IPS-18c (cell line): ENCODE measurements around the gene MIEN1.
"Not testable (repeated sequence)": the region's sequence is repeated elsewhere in the genome, so short reads cannot be mapped to it uniquely, and the experiment has no call there.

Experiments
- H3K4me3 ChIP-seq: 2 replicates; pipeline ENCODE4 v1.7.0; 2013; ENCODE audit warnings: low read depth, mild to moderate bottlenecking, low read length, moderate library complexity; ENCODE audit not compliant: insufficient read depth
- H3K9me3 ChIP-seq: one replicate; pipeline ENCODE4 v1.6.1; 2013; ENCODE audit warnings: mild to moderate bottlenecking, low read length, moderate library complexity; ENCODE audit not compliant: control insufficient read depth, insufficient read depth

MIEN1 gene, protein sequence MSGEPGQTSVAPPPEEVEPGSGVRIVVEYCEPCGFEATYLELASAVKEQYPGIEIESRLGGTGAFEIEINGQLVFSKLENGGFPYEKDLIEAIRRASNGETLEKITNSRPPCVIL

DNA sequence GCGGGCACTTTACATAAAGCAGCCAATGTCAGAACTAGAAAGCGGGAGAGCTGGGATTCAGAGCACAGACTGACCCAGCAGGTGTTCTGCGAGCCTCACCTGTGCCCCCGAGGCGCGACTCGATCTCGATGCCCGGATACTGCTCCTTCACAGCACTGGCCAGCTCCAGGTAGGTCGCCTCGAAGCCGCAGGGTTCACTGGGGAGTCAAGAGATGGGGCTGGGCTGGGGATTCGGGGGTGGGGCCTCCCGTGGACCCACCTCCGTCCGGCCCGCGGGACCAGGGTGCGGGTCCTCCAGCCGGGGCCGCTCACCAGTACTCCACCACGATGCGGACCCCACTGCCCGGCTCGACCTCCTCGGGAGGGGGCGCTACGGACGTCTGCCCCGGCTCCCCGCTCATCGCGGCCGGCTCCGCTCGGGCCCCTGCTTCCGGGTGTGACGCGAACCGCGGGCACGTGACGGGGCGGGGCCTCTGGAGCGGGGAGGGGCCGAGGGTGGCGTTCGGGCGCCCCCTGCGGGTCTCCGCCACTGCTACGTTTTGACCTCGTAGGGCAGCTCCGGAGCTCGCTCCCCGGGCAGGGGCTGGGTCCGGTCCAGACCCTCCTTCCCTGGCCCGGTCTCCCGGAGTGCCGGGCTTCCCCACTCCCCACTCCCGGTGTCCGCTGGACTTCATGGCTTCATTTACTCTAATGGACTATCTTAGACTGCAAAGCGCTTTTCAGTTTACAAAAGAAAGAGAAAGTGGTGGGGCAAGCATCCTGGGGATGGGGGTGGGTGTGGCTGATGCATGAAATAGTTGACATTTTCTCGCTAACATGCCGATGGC is at the start of gene MIEN1:
Gene MIEN1 (minus strand): TSS at position 438 of the 827 bp plus-strand sequence. CDS start 37 bp downstream, at position 401.
- H3K4me3 ChIP-seq = peak within 1 kb of the TSS; percentile 84
- peaks cover 2% of the 10 kb centered on the region for H3K9me3 ChIP-seq

DNA sequence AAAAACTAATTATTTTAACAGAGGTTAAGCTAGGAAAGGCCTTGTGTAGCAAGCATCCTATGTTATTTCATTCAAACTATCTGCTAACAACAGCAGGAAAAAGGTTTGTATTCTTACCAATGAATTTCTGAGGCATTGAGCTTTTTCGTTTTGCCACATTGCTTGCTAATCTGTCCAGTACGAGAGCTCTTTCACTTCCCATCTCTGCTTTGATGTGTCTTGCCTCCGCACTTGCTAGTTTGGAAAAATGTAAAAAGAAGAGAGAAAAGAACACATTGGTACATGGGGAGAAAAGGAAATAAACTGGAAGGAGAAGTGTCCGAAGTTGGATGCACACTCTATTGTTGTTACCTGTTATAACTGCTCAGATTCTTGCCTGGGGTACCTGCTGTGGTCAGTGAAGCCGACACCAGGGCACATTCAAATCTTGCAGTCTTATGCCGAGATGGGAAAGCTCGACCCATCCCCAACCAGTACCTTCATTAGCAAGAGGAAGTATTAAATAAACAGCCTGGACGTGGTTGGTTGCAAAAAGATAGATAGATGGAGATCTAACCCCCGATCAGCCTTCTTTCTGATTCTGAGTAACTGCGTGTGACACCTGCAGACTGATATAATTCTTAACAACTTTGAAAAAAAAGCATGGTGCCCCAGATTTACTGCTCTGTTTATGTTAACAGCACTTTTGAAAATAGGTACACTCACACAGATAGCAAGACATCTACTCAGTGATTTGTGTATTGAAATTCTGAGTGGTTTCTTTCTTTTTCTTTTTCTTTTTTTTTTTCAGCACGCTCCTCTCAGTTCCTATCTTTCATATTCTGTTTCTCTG is 47.4 kb upstream of the MIEN1 start:
- H3K9me3 ChIP-seq = no peaks in the 10 kb centered on the region
- H3K4me3 ChIP-seq = no peak overlapping the region

DNA sequence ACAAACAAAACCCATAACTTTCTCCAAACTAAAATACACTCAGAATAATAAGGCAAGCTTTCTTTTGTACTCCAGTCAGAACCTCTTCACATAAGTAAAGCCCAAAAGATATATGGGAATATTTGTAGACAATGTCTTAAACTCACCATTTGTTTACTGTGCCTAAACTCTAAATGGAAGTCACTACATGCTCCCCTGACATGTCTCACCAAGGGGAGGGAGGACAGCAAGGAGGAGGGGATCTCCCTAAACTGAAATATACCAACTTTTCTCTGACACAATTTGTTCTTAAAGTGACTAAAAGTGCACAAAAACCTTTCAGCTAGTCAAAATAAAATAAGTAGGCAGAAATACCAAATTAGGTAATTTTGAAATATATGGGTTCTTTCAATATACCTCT is 45.9 kb upstream of the MIEN1 start:
- Histone ChIP-seq H3K9me3 (no peaks in the 10 kb centered on the region), H3K4me3 (no peak overlapping the region)

DNA sequence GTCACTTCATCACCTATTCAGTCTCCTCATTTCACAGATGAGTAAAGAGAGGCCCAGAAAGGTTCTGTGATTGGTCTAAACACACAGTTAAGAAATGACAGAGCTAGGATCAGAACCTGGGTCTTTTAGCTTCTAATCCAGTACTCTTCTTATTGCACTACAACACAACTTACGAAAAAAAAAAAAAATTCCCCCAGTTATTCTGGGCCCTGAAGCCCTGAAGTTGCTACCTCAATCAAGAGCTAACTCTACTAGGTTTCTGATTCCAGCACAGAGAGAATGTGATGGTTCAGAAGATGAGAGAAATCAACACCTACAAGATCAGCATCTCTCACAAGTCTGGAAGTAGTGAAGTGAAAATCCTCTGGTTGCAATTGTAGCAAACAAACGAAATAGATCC is 44.7 kb upstream of the MIEN1 start:
- no peak overlapping the region for H3K4me3 ChIP-seq
- no peaks in the 10 kb centered on the region for H3K9me3 ChIP-seq

GRCh38 chr17:39774047-39774446 is 43.7 kb upstream of the MIEN1 start:
- Histone ChIP-seq H3K9me3 (no peaks in the 10 kb centered on the region), H3K4me3 (no peak overlapping the region)

DNA sequence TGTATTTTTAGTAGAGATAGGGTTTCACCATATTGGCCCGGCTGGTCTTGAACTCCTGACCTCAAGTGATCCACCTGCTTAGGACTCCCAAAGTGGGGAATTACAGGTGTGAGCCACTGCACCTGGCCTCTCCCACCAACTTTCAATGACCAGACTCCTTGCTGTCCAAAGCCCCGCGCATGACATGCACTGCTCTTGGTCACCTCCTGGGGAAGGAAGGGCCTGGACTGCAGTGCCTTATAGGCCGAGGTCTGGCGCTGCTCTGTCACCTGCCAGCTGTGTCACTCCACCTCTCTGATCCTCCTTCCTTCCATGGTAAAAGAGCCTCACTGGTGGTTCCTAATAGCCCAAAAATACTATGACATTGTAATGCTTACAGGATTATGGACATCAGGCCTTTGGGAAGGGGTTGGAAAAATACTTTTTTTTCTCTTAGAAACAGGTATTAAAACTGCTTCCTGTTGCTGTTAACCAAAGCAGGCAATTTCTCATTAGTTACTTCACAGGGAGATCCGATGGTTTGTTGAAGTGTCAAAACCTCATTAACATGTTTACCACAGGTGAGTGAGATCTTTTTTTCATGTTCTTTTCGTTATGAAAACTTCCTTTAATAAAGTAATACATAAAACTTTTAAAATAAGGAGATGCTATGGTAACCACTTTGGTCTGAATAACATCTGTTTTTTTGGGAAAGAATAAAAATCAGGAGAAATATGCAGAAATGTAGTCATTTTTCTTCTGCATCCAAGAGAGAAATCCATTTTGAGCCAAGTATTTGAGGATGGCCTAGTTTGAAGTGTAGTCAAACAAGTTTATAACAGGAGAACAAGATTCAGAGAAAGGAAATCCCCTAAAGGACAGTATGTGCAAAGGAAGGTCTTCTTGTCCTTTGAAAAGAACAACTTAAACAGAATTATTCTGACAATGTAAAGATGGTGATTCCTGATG is 42.9 kb upstream of the MIEN1 start:
- H3K9me3 ChIP-seq = no peaks in the 10 kb centered on the region
- H3K4me3 ChIP-seq = no peak overlapping the region

DNA sequence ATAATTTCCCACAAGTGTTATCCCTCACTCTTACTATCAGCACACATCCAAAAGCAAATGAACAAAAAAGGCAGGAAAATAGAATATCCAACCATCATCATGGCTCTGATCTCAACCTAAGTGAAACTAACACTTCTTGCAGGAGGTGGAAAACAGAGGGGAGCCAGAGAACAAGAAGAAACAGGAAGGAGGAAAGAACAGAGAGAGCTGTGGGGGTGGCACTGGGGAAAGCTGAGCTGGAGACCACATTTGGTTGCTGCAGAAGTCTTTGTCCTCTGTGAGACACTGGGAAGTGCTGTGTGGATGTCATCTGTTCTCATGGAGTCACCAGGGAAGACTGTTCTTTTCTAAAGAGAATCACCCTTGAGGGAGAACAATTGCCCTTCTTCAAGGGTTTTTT is 42.1 kb upstream of the MIEN1 start:
- Histone ChIP-seq H3K9me3 (no peaks in the 10 kb centered on the region), H3K4me3 (no peak overlapping the region)

- no peaks in the 10 kb centered on the region for H3K9me3 ChIP-seq
These were observed 39.7 kb upstream of the MIEN1 start for GRCh38 chr17:39769974-39770587.

GRCh38 chr17:39767147-39767546 is 36.8 kb upstream of the MIEN1 start:
- H3K9me3 ChIP-seq = no peaks in the 10 kb centered on the region
- no peak overlapping the region for H3K4me3 ChIP-seq

More at GRCh38 chr17:39769974-39770587, 39.7 kb upstream of the MIEN1 start:
- no peak overlapping the region for H3K4me3 ChIP-seq

DNA sequence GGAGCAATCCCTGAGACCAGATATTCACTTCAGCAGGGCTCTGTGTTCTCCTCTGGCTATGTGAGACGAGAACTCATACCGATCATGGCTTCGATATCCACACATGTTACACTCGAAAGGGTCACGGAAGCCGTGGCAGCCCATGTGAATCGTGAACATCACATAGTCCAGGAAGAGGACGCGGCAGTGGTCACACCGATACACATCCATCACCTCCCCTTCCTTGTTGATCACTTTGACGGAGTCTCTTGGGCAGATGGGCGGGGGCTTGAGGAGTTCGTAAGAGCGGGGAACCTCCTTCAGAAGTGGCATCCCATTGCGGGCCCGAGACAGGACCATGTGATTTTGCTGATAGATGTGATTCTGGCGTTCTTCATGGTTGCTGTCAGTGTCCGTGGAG is 35.4 kb upstream of the MIEN1 start:
- no peaks in the 10 kb centered on the region for H3K9me3 ChIP-seq
- no peak overlapping the region for H3K4me3 ChIP-seq

- no peak overlapping the region for H3K4me3 ChIP-seq
- no peaks in the 10 kb centered on the region for H3K9me3 ChIP-seq
These were observed 34.8 kb upstream of the MIEN1 start for GRCh38 chr17:39765175-39765574.

DNA sequence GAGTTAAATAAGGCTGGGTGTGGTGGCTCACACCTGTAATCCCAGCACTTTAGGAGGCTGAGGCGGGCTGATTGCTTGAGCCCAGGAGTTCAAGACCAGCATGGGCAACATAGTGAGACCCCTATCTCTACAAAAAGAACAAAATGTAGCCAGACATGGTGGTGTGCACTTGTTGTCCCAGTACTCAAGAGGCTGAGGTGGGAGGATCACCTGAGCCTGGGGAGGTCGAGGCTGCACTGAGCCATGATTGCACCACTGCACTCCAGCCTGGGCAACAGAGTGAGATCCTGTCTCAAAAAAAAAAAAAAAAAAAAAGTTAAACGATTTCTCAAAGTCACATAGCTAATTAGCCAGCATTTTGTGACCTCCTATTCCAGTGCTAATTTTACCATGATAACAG is 33.8 kb upstream of the MIEN1 start:
- H3K4me3 ChIP-seq = not testable (repeated sequence)

DNA sequence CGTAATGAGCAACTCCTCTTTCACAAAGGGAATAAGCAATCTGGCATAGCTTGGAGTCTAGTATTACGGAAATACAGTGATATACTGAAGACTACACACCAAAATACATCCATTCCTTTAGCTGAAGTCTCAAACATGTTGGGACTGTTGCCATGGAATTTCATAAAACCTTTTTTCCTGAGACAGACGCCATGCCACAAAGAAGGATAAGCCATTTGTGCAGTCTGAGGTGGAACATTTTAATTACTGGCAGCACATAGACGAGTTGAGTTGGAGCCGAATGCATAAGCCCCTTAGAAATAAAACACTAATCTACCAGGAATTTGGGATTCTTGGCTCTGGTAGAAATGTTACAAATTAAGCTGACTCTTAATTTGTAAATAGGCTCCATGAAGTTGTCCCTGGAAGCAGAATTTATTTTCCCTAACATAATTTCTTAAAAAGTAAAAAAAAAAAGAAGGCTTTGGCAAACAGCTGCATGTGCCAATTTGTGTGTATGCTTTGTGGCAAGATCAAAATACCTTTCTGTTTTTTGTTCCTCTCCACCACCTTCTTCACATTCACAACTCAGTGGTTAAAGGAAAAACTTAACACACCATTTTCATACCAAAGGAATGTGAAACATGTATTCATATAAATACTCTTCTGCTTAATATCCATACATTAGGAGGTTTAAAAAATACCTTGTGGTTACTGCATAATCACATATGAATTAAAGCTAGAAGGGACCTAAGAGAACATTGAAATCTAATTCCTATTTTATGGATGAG is 32.9 kb upstream of the MIEN1 start:
- Histone ChIP-seq H3K9me3 (no peaks in the 10 kb centered on the region), H3K4me3 (no peak overlapping the region)

More for the DNA sequence above, 33.8 kb upstream of the MIEN1 start:
- H3K9me3 ChIP-seq = not testable (repeated sequence)

- no peak overlapping the region for H3K4me3 ChIP-seq
- no peaks in the 10 kb centered on the region for H3K9me3 ChIP-seq
These were observed 31.6 kb upstream of the MIEN1 start for GRCh38 chr17:39761861-39762496.

DNA sequence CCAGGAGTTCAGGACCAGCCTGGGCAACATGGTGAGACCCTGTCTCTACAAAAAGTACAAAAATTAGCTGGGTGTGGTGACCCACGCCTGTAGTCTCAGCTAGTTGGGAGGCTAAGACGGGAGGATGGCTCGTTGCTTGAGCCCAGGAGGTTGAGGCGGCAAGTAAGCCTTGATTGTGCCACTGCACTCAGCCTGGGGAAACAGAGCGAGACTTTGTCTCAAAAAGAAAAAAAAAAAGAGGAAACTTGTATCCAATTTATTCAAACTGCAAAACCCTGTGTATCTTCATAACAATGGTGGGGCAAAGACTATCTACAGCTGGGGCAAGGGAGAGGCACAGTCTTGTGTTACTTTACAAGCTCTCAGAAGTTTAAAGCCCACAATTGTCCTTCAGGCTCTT is 28.9 kb upstream of the MIEN1 start:
- Histone ChIP-seq H3K4me3 (no peak overlapping the region), H3K9me3 (no peaks in the 10 kb centered on the region)
